Nephron progenitor cell (in vitro differentiated cells): Measurements from ENCODE around the gene GPR65.

Source experiments
- DNase-seq: peaks from one replicate; pipeline ENCODE4 v3.0.0; 2021
- H3K27ac Mint-ChIP-seq: 2 replicates; pipeline ENCODE4 v1.8.0; 2021; ENCODE audit warnings: mild to moderate bottlenecking, moderate library complexity, mixed read lengths
- H3K27me3 Mint-ChIP-seq: 2 replicates; pipeline ENCODE4 v1.8.0; 2021; ENCODE audit warnings: mild to moderate bottlenecking, low read depth, mixed read lengths; ENCODE audit not compliant: poor library complexity
- H3K36me3 Mint-ChIP-seq: 2 replicates; pipeline ENCODE4 v1.8.0; 2021; ENCODE audit warnings: low read depth, mixed read lengths
- H3K4me1 Mint-ChIP-seq: 2 replicates; pipeline ENCODE4 v1.8.0; 2021; ENCODE audit warnings: mixed read lengths
- H3K4me3 Mint-ChIP-seq: 2 replicates; pipeline ENCODE4 v1.8.0; 2021; ENCODE audit warnings: mild to moderate bottlenecking, moderate library complexity, mixed read lengths
- H3K9me3 Mint-ChIP-seq: 2 replicates; pipeline ENCODE4 v1.8.0; 2021; ENCODE audit warnings: mild to moderate bottlenecking, moderate library complexity, mixed read lengths
- TF ChIP-seq, protein P1 (sequence below): fragments of 200-600 bp; sonication (generic); IDR thresholded peaks from 2 replicates; pipeline ENCODE4 v1.5.0; 2021; ENCODE audit warnings: antibody characterized with exemption

Gene GPR65

GRCh38 chr14:88060576-88060975, 55.6 kb downstream of the GPR65 start:
- TF ChIP-seq, protein P1, sequence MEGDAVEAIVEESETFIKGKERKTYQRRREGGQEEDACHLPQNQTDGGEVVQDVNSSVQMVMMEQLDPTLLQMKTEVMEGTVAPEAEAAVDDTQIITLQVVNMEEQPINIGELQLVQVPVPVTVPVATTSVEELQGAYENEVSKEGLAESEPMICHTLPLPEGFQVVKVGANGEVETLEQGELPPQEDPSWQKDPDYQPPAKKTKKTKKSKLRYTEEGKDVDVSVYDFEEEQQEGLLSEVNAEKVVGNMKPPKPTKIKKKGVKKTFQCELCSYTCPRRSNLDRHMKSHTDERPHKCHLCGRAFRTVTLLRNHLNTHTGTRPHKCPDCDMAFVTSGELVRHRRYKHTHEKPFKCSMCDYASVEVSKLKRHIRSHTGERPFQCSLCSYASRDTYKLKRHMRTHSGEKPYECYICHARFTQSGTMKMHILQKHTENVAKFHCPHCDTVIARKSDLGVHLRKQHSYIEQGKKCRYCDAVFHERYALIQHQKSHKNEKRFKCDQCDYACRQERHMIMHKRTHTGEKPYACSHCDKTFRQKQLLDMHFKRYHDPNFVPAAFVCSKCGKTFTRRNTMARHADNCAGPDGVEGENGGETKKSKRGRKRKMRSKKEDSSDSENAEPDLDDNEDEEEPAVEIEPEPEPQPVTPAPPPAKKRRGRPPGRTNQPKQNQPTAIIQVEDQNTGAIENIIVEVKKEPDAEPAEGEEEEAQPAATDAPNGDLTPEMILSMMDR = no peak
- H3K4me1 Mint-ChIP-seq = no peaks in the 10 kb centered on the region
- H3K36me3 Mint-ChIP-seq = no peaks in the 10 kb centered on the region
- no peak overlapping the region for H3K27ac Mint-ChIP-seq
- H3K27me3 Mint-ChIP-seq = no peaks in the 10 kb centered on the region
- H3K4me3 Mint-ChIP-seq = no peak overlapping the region
- H3K9me3 Mint-ChIP-seq = no peaks in the 10 kb centered on the region
- DNase-seq = no peak

DNA sequence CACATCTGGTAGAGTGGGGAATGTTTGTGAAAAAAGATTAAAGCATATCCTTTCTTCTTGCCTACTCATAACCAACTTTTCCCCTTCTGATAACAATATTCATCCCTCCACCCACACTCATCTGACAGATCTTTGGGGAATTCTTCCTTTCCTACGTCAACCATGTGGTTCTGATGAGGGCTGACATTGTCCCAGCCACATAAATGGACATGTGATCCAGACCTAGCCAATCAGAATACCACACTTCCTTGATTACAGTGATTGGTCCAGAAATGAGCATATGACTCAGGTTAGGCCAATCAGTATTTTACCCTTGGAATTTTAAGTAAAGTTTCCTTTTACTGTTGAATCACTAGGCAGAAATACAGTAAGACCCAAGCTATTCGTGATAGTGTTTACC, 58.9 kb downstream of the GPR65 start:
- Mint-ChIP-seq H3K36me3 (no peaks in the 10 kb centered on the region), H3K27me3 (peaks cover 3% of the 10 kb centered on the region), H3K4me1 (no peaks in the 10 kb centered on the region), H3K9me3 (no peaks in the 10 kb centered on the region), H3K4me3 (no peak overlapping the region), H3K27ac (peak overlapping the region; percentile 60)
- TF ChIP-seq, protein P1 = no peak
- DNase-seq = no peak
